DMS79 treated with DMSO at 0.1 percent for 48 hours (cell line): ENCODE measurements around the gene RAP2B.
"Not testable (repeated sequence)": the region's sequence is repeated elsewhere in the genome, so short reads cannot be mapped to it uniquely, and the experiment has no call there.

Experiments
- DNase-seq: peaks from one replicate; lab custom pipeline; 2025; lab: John Stamatoyannopoulos, UW

Gene RAP2B

GRCh38 chr3:153193786-153194476 lies 31.9 kb downstream of the RAP2B start:
- not testable (repeated sequence) for DNase-seq

- DNase-seq: no peak
These were observed 33.4 kb downstream of the RAP2B start for GRCh38 chr3:153195349-153195879.

GRCh38 chr3:153209596-153209995 lies 47.6 kb downstream of the RAP2B start:
- DNase-seq: no peak

DNA sequence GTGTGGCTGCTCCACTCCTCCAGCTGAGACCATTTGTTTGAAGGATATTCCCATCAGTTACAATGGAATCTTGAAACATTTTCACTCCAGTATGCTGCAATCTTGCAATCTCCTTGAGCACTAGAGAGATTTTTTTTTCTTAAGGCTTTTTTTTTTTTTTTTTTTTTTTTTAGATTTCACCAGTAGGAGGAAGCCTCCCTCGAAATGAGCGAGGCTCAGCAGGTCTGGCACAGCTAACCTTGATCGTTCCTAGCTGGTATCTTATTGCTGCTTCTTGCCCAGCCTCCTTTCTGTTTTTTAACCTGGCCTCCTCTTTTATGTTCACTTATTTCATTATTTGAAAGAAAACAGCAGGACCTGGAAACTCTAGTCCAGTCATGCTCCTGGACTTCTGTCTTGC lies 48.1 kb downstream of the RAP2B start:
- no peak for DNase-seq

DNA sequence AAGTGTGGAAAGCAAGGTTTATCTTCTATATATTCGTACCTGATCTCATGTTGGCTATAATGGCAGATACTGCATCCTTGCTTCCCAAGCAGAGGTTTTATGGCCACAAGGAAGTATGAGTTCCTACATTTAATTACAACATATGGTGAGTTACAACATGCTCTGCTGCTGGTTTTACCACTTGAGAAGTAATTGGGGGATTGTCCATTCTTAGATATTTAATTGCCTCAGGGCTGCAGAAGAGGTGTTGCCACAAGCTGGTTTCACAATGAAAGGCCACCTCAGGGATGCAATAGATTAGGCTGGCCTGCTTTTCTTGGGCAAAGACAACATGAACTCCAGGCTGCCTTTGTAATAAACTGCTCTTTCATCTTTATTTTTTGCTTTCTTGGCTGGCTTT lies 48.6 kb downstream of the RAP2B start:
- no peak for DNase-seq

DNA sequence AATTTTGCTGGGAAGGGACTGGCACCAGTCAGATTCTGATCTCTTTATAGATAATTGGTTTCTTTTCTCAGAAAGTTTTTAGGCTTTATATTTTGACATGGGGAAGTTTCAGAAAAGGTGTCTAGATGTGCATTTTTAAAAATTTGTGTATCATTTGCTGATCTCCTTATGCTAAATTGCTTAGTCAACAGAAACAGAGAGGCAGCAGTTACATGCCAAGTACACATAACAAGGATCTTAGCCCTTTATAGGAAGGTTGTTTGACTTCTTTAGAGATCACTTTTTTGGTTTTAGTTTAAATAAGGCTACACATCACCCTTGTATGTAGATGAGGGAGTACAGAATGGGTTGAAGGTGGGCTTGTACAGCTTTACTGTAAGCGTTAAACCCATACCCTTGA lies 53.5 kb downstream of the RAP2B start:
- no peak for DNase-seq

DNA sequence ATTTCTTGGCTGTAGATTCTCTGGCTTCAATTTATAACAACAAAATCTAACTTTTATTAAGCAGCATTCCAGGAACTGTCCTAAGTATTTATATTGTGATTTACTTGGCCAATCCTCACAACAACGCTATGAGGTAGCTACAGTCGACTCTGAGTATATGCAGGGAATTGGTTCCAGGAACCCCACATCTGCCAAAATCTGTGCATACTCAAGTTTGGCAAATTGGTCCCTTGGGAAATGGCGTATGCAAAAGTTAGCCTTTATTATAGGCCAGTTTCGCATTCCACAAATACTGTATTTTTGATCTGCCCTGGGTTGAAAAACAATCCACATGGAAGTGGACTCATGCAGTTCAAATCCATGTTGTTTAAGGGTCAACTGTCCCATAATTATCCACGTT lies 53.9 kb downstream of the RAP2B start:
- no peak for DNase-seq

DNA sequence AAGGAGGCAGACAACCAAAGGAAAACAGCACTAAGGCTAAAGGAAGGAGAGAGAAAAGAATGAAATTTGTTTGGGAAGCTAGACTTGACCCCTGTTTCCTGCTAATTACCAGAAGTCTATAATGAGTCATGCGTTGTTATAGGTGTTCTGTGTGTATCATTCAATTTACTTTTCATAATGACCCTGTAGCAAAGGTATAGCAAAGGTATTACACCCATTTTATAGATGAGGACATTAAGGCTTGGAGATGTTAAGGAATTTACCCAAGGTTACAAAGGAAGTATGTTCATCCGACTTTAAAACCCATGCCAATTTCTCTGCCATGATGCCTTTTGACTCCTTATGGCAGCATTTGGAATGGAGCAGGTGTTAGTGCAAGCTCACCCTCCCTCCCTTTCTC lies 54.9 kb downstream of the RAP2B start:
- DNase-seq: no peak

GRCh38 chr3:153219146-153219545 lies 57.1 kb downstream of the RAP2B start:
- DNase-seq: no peak
